Hepatocyte (in vitro differentiated cells): ENCODE data around the gene PSMD11.

Source experiments
- EZH2 ChIP-seq: fragments of 200-600 bp; sonication (generic); IDR thresholded peaks from 2 replicates; pipeline ENCODE4 v1.6.1; 2016; ENCODE audit warnings: antibody characterized with exemption, mild to moderate bottlenecking, borderline replicate concordance
- TF ChIP-seq, protein P1 (sequence below): fragments of 200-600 bp; sonication (generic); IDR thresholded peaks from 2 replicates; pipeline ENCODE4 v1.5.1; 2016; ENCODE audit warnings: antibody characterized with exemption, mild to moderate bottlenecking; ENCODE audit not compliant: poor library complexity

- TF ChIP-seq, protein P1, sequence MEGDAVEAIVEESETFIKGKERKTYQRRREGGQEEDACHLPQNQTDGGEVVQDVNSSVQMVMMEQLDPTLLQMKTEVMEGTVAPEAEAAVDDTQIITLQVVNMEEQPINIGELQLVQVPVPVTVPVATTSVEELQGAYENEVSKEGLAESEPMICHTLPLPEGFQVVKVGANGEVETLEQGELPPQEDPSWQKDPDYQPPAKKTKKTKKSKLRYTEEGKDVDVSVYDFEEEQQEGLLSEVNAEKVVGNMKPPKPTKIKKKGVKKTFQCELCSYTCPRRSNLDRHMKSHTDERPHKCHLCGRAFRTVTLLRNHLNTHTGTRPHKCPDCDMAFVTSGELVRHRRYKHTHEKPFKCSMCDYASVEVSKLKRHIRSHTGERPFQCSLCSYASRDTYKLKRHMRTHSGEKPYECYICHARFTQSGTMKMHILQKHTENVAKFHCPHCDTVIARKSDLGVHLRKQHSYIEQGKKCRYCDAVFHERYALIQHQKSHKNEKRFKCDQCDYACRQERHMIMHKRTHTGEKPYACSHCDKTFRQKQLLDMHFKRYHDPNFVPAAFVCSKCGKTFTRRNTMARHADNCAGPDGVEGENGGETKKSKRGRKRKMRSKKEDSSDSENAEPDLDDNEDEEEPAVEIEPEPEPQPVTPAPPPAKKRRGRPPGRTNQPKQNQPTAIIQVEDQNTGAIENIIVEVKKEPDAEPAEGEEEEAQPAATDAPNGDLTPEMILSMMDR, result no peak
- no peak for TF ChIP-seq EZH2
Observed at GRCh38 chr17:32426894-32427293, 17.4 kb upstream of the PSMD11 start.
